ENCODE results near the gene NUP42.
"Not testable (repeated sequence)": the region's sequence is repeated elsewhere in the genome, so short reads cannot be mapped to it uniquely, and the experiment has no call there.

NUP42 gene

DNA sequence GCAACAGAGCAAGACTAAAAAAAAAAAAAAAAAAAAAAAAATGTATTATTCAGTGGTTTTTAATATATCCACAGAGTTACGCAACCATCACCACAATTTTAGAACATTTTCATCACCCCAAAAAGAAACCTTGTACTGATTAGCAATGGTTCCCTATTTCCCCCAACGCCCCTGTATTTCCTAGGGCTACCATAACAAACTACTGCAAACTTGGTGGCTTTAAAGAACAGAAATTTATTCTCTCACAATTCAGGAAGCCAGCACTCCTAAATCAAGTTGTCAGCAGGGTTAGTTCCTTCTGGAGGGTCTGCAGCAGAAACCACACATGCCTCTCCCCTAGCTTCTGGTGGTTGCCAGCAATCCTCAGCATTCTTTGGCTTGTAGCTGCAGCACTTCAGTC lies 5.9 kb upstream of the NUP42 start:
- Histone ChIP-seq H3K9me3 (ENCODE audit: insufficient read depth, low read depth, low read length) (no peaks in the 10 kb centered on the region), H3K9ac (ENCODE audit: low read depth, low read length) (no peak overlapping the region), H3K4me3 (ENCODE audit: low read length) (no peak overlapping the region), H3K27me3 (ENCODE audit: insufficient read depth, low read length) (no peaks in the 10 kb centered on the region), H3K4me1 (ENCODE audit: insufficient read depth, low read length) (no peaks in the 10 kb centered on the region), H3K36me3 (ENCODE audit: insufficient read depth, low read depth, low read length) (peaks cover 23% of the 10 kb centered on the region; the same call in 1 of the 2 replicates), H3K27ac (ENCODE audit: low read length) (no peak overlapping the region)

GRCh38 chr7:23183279-23184012 lies 1.6 kb downstream of the NUP42 start:
- H3K9me3 ChIP-seq (ENCODE audit: insufficient read depth, low read depth, low read length) = no peaks in the 10 kb centered on the region
- peak overlapping the region; percentile 96 for H3K4me3 ChIP-seq (ENCODE audit: low read length)

GRCh38 chr7:23184291-23184690 lies 2.4 kb downstream of the NUP42 start:
- Histone ChIP-seq H3K4me3 (ENCODE audit: low read length) (peak overlapping the region; percentile 96; the same call in 1 of the 2 replicates), H3K27me3 (ENCODE audit: insufficient read depth, low read length) (no peaks in the 10 kb centered on the region), H3K27ac (ENCODE audit: low read length) (no peak overlapping the region), H3K36me3 (ENCODE audit: insufficient read depth, low read depth, low read length) (peaks cover 47% of the 10 kb centered on the region), H3K9me3 (ENCODE audit: insufficient read depth, low read depth, low read length) (no peaks in the 10 kb centered on the region), H3K9ac (ENCODE audit: low read depth, low read length) (no peak overlapping the region), H3K4me1 (ENCODE audit: insufficient read depth, low read length) (peaks cover 8% of the 10 kb centered on the region; the same call in 1 of the 2 replicates)

More at GRCh38 chr7:23183279-23184012, 1.6 kb downstream of the NUP42 start:
- H3K27ac ChIP-seq (ENCODE audit: low read length) = no peak overlapping the region
- peaks cover 38% of the 10 kb centered on the region for H3K36me3 ChIP-seq (ENCODE audit: insufficient read depth, low read depth, low read length)
- peak overlapping the region; percentile 98; the same call in 1 of the 2 replicates for H3K9ac ChIP-seq (ENCODE audit: low read depth, low read length)
- no peaks in the 10 kb centered on the region for H3K27me3 ChIP-seq (ENCODE audit: insufficient read depth, low read length)
- H3K4me1 ChIP-seq (ENCODE audit: insufficient read depth, low read length) = peaks cover 8% of the 10 kb centered on the region; the same call in 1 of the 2 replicates

DNA sequence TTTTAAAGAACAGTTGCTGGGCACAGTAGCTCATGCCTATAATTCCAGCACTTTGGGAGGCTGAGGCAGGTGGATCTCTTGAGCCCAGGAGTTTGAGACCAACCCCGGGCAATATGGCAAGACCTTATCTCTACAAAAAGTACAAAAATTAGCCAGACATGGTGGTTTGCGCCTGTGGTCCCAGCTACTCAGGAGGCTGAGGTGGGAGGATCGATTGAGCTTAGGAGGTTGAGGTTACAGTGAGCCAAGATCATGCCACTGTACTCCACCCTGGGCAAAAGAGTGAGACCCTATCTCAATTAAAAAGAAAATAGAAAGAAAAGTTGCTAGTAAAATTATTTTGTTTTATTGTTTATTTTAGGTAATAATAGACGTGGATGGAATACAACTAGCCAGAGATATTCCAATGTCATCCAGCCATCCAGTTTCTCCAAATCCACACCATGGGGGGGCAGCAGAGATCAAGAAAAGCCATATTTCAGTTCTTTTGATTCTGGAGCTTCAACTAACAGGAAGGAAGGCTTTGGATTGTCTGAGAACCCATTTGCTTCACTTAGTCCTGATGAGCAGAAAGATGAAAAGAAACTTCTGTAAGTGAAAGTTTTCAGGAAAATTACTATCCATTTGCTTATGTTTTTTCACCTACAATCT lies 3.0 kb downstream of the NUP42 start:
- peaks cover 8% of the 10 kb centered on the region; the same call in 1 of the 2 replicates for H3K4me1 ChIP-seq (ENCODE audit: insufficient read depth, low read length)
- no peak overlapping the region for H3K4me3 ChIP-seq (ENCODE audit: low read length)
- no peaks in the 10 kb centered on the region for H3K27me3 ChIP-seq (ENCODE audit: insufficient read depth, low read length)
- H3K9ac ChIP-seq (ENCODE audit: low read depth, low read length) = no peak overlapping the region
- no peaks in the 10 kb centered on the region for H3K9me3 ChIP-seq (ENCODE audit: insufficient read depth, low read depth, low read length)
- no peak overlapping the region for H3K27ac ChIP-seq (ENCODE audit: low read length)
- H3K36me3 ChIP-seq (ENCODE audit: insufficient read depth, low read depth, low read length) = peaks cover 51% of the 10 kb centered on the region

DNA sequence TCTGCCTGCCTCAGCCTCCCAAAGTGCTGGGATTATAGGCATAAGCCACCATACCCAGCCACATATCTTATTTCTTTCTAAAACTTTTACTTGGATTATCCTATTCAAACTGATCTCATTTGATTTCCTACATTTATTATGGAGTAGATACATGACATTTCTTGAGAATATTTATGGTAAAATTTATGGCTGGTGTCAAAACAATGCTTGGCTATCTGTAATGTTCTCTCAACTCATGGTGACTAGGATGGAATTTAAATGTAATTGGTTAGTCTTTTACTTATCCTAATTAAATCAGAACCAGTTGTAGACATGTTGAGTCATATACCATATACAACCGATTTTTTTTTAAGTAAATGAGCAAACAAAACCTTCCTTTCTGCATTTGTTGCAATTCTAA lies 4.1 kb downstream of the NUP42 start:
- Histone ChIP-seq H3K27ac (ENCODE audit: low read length) (no peak overlapping the region), H3K27me3 (ENCODE audit: insufficient read depth, low read length) (no peaks in the 10 kb centered on the region), H3K9ac (ENCODE audit: low read depth, low read length) (no peak overlapping the region), H3K9me3 (ENCODE audit: insufficient read depth, low read depth, low read length) (no peaks in the 10 kb centered on the region), H3K36me3 (ENCODE audit: insufficient read depth, low read depth, low read length) (peaks cover 61% of the 10 kb centered on the region), H3K4me1 (ENCODE audit: insufficient read depth, low read length) (peaks cover 8% of the 10 kb centered on the region; the same call in 1 of the 2 replicates), H3K4me3 (ENCODE audit: low read length) (no peak overlapping the region)

- no peak overlapping the region for H3K4me3 ChIP-seq (ENCODE audit: low read length)
- H3K27ac ChIP-seq (ENCODE audit: low read length) = no peak overlapping the region
- no peaks in the 10 kb centered on the region for H3K9me3 ChIP-seq (ENCODE audit: insufficient read depth, low read depth, low read length)
- H3K4me1 ChIP-seq (ENCODE audit: insufficient read depth, low read length) = no peaks in the 10 kb centered on the region
- no peaks in the 10 kb centered on the region for H3K27me3 ChIP-seq (ENCODE audit: insufficient read depth, low read length)
- no peak overlapping the region for H3K9ac ChIP-seq (ENCODE audit: low read depth, low read length)
- peaks cover 79% of the 10 kb centered on the region for H3K36me3 ChIP-seq (ENCODE audit: insufficient read depth, low read depth, low read length)
These were observed 9.2 kb downstream of the NUP42 start for GRCh38 chr7:23191022-23191421.

- H3K36me3 ChIP-seq (ENCODE audit: insufficient read depth, low read depth, low read length) = peaks cover 73% of the 10 kb centered on the region
- not testable (repeated sequence) for H3K27ac ChIP-seq (ENCODE audit: low read length); H3K9me3 ChIP-seq (ENCODE audit: insufficient read depth, low read depth, low read length); H3K9ac ChIP-seq (ENCODE audit: low read depth, low read length); H3K4me3 ChIP-seq (ENCODE audit: low read length); H3K4me1 ChIP-seq (ENCODE audit: insufficient read depth, low read length); H3K27me3 ChIP-seq (ENCODE audit: insufficient read depth, low read length)
These were observed 11.9 kb downstream of the NUP42 start for GRCh38 chr7:23193650-23194227.

DNA sequence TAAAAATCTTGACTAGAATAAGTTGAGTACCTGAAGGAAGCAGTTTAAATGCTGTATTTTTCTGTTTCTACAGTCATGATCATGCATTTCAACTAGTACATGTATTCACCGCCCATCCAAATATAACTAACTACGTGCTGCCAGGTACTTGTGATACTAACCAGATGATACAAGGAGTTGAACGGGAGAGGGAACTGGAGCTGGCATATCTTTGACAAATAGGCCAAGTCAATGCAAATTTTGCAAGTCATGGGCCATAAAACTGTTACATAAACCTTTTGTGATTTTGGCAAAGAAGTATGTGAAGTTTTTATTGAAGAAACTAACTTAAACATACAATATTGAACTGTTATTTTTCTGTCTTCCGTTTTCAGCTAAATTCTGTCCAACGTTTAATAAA lies 14.5 kb downstream of the NUP42 start:
- Histone ChIP-seq H3K27ac (ENCODE audit: low read length) (no peak overlapping the region), H3K9ac (ENCODE audit: low read depth, low read length) (no peak overlapping the region), H3K36me3 (ENCODE audit: insufficient read depth, low read depth, low read length) (peaks cover 75% of the 10 kb centered on the region), H3K4me3 (ENCODE audit: low read length) (no peak overlapping the region), H3K4me1 (ENCODE audit: insufficient read depth, low read length) (no peaks in the 10 kb centered on the region), H3K9me3 (ENCODE audit: insufficient read depth, low read depth, low read length) (no peaks in the 10 kb centered on the region), H3K27me3 (ENCODE audit: insufficient read depth, low read length) (no peaks in the 10 kb centered on the region)

DNA sequence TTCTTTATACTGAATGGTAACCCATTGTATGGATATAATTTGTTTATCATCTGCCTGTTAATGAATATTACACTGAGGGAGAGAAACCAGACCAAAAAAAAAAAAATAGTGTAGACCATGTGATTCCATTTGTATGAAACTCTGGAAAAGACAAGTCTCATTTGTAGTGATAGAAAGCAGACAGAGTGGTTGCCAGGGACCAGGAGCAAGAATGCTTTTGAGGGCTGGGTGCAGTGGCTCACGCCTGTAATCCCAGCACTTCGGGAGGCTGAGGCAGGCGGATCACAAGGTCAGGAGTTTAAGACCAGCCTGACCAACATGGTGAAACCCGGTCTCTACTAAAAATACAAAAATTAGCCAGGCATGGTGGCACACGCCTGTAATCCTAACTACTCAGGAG lies 15.9 kb downstream of the NUP42 start:
- not testable (repeated sequence) for H3K4me3 ChIP-seq (ENCODE audit: low read length); H3K9me3 ChIP-seq (ENCODE audit: insufficient read depth, low read depth, low read length); H3K27me3 ChIP-seq (ENCODE audit: insufficient read depth, low read length); H3K4me1 ChIP-seq (ENCODE audit: insufficient read depth, low read length); H3K27ac ChIP-seq (ENCODE audit: low read length); H3K9ac ChIP-seq (ENCODE audit: low read depth, low read length)
- H3K36me3 ChIP-seq (ENCODE audit: insufficient read depth, low read depth, low read length) = peaks cover 66% of the 10 kb centered on the region

- H3K36me3 ChIP-seq (ENCODE audit: insufficient read depth, low read depth, low read length) = peaks cover 56% of the 10 kb centered on the region
These were observed 18.5 kb downstream of the NUP42 start for GRCh38 chr7:23200331-23200730.

DNA sequence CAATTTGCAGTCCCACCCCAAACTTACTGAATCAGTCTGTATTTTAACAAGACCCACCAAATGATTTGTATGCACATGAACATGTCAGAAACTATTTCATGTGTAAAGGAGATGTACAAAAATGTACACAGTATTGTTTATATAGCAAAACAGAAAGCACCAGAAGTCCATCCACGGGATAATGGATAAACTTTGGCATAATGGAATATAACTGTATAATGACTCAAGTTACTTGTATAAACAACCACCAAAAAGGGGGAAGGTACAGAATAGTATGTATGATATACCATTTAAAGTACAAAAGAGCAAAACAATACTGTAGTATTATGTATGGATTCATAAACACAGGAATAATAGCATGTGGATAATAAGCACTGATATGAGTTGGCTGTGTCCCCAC lies 22.4 kb downstream of the NUP42 start:
- Histone ChIP-seq H3K9ac (ENCODE audit: low read depth, low read length) (no peak overlapping the region), H3K27ac (ENCODE audit: low read length) (no peak overlapping the region), H3K27me3 (ENCODE audit: insufficient read depth, low read length) (no peaks in the 10 kb centered on the region), H3K4me1 (ENCODE audit: insufficient read depth, low read length) (no peaks in the 10 kb centered on the region), H3K4me3 (ENCODE audit: low read length) (no peak overlapping the region), H3K9me3 (ENCODE audit: insufficient read depth, low read depth, low read length) (no peaks in the 10 kb centered on the region), H3K36me3 (ENCODE audit: insufficient read depth, low read depth, low read length) (peaks cover 26% of the 10 kb centered on the region)

More at GRCh38 chr7:23200331-23200730, 18.5 kb downstream of the NUP42 start:
- no peaks in the 10 kb centered on the region for H3K27me3 ChIP-seq (ENCODE audit: insufficient read depth, low read length)
- H3K4me1 ChIP-seq (ENCODE audit: insufficient read depth, low read length) = no peaks in the 10 kb centered on the region
- no peaks in the 10 kb centered on the region for H3K9me3 ChIP-seq (ENCODE audit: insufficient read depth, low read depth, low read length)
- H3K27ac ChIP-seq (ENCODE audit: low read length) = no peak overlapping the region
- H3K9ac ChIP-seq (ENCODE audit: low read depth, low read length) = no peak overlapping the region
- H3K4me3 ChIP-seq (ENCODE audit: low read length) = no peak overlapping the region

- Histone ChIP-seq H3K9ac (ENCODE audit: low read depth, low read length) (no peak overlapping the region), H3K27ac (ENCODE audit: low read length) (no peak overlapping the region), H3K4me3 (ENCODE audit: low read length) (no peak overlapping the region), H3K4me1 (ENCODE audit: insufficient read depth, low read length) (no peaks in the 10 kb centered on the region), H3K9me3 (ENCODE audit: insufficient read depth, low read depth, low read length) (no peaks in the 10 kb centered on the region), H3K36me3 (ENCODE audit: insufficient read depth, low read depth, low read length) (peaks cover 13% of the 10 kb centered on the region), H3K27me3 (ENCODE audit: insufficient read depth, low read length) (no peaks in the 10 kb centered on the region)
These were observed 23.7 kb downstream of the NUP42 start for GRCh38 chr7:23205577-23205908.

All from iPS-20b (cell line).